ENCODE results near the gene PADI2. TPM values are rescaled to one million over a fixed set of nuclear protein-coding genes. Genes with fewer than 3 reads are reported as not detected.
A peak's percentile ranks its signal among the peaks of the same experiment; 100 is the strongest.

The PADI2 gene
- total and polyA plus RNA-seq, 9 of the 15 experiments (the other 6 are each of a cell fraction or from before 2014, with no cell fraction given), result 0.01 to 0.11 (median 0.01) TPM; not detected in 5

DNA sequence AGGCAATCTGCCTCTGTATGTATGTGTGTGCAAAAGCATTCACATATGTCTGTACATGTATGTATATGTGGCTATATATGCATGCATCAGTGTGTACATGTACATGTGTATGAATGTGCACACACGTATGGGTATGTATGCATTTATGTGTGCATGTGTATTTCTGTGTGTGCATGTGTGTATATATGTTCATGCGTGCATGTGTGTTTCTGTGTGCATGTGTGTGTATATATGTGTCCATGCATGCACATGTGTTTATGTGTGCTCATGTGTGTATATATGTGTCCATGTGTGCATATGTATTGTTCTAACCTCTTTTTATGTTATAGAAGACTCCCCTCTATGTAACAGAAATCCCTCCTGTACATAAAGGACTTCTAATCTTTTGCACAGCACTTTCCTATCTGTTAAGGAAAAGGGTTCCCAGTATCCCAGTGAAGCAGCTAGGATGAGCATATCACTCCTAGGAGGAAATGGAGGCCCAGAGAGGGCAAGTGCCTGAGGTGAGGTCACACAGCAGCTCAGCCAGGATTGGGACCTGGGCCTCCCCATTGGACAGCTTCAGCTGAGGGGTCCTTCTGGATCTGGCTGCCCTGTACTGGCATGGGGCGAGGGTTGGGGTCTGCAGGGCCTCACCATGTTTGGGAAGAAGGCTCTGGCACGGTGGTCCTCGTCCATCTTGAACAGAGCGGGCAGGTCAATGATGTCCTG lies 49.6 kb downstream of the PADI2 start:
- Histone ChIP-seq H2AFZ (ENCODE audit: low read depth, low read length) (no peak overlapping the region), H3K9ac (ENCODE audit: insufficient read depth in 1 of 2, low read depth in 2 of 2, low read length in 2 of 2) (no peak overlapping the region), H3K27ac (ENCODE audit: extremely low read depth, low read depth, low read length) (no peak overlapping the region), H4K20me1 (replicated peaks; ENCODE audit: control insufficient read depth, insufficient read depth, low read length) (no peaks in the 10 kb centered on the region; the same call in 1 of the 2 replicates), H3K9me3 (replicated peaks; ENCODE audit: control insufficient read depth, insufficient read depth, low read depth, low read length) (no peaks in the 10 kb centered on the region; the same call in 1 of the 2 replicates), H3K27me3 (ENCODE audit: control insufficient read depth in 2 of 2, insufficient read depth in 2 of 2, low read length in 2 of 2) (peaks cover 43 to 67% of the 10 kb centered on the region in 2 experiments), H3K4me2 (ENCODE audit: insufficient read depth, low read length) (no peak overlapping the region), H3K9me1 (ENCODE audit: control insufficient read depth, insufficient read depth, low read length) (no peaks in the 10 kb centered on the region), H3K4me1 (replicated peaks in 1 of 2; ENCODE audit: control insufficient read depth in 2 of 2, insufficient read depth in 2 of 2, low read length in 2 of 2) (0 out of 5 replicates have a peak, but pooled peaks cover 0 to 2% of the 10 kb centered on the region in 2 experiments), H3K36me3 (ENCODE audit: control insufficient read depth, insufficient read depth, low read length) (no peaks in the 10 kb centered on the region), H3K79me2 (ENCODE audit: control insufficient read depth, insufficient read depth, low read length) (no peaks in the 10 kb centered on the region), H3K4me3 (no peak overlapping the region)
- no TSS peak for BruUV-seq (replicated peaks)
- WGBS (ENCODE audit: insufficient coverage, low coverage, missing lambda C conversion rate), result 0% methylated on average over 6 of the region's 6 CpGs
- DNase-seq (ENCODE audit: extremely low read depth in 1 of 4, low spot score in 3 of 4) (no peak), ATAC-seq (no peak), FAIRE-seq (no peak)
- in situ Hi-C loops (cut with MboI) (no loop called here), intact Hi-C loops (cut with micrococcal nuclease) (no loop called here)
- POLR2A ChIA-PET, result interaction anchor here (0.5 to 0.9 kb wide), 3 partner anchors 22 to 49 kb away, joined by 3 to 6 read pairs (median 4); no protein-coding TSS in a partner anchor
- TF ChIP-seq SNIP1 (IDR thresholded peaks at IDR 0.05; ENCODE audit: low read depth), result no peak
- 0 out of 4 replicates have a peak, but pooled peaks of 1 of the 2 experiments have one; percentile 15 for TF ChIP-seq RCOR1 (IDR thresholded peaks at IDR 0.05; ENCODE audit: borderline replicate concordance in 1 of 2, low read depth in 2 of 2, low read length in 2 of 2)
- TF ChIP-seq BCOR (IDR thresholded peaks at IDR 0.05), result peak; percentile 55; the same call in 1 of the 2 replicates
- TF ChIP-seq RBM25 (IDR thresholded peaks at IDR 0.05; ENCODE audit: low read depth, low read length, severe bottlenecking), result peak; percentile 32
- peak; percentile 71 for TF ChIP-seq ZFP36 (IDR thresholded peaks at IDR 0.05; ENCODE audit: low read depth, low read length, partially characterized antibody)
- TF ChIP-seq, protein P1, sequence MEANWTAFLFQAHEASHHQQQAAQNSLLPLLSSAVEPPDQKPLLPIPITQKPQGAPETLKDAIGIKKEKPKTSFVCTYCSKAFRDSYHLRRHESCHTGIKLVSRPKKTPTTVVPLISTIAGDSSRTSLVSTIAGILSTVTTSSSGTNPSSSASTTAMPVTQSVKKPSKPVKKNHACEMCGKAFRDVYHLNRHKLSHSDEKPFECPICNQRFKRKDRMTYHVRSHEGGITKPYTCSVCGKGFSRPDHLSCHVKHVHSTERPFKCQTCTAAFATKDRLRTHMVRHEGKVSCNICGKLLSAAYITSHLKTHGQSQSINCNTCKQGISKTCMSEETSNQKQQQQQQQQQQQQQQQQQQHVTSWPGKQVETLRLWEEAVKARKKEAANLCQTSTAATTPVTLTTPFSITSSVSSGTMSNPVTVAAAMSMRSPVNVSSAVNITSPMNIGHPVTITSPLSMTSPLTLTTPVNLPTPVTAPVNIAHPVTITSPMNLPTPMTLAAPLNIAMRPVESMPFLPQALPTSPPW (CRISPR knock-in tag; IDR thresholded peaks at IDR 0.05), result no peak
- no peak for TF ChIP-seq ZNF77 (CRISPR knock-in tag; IDR thresholded peaks at IDR 0.05)
- TF ChIP-seq KDM1A (IDR thresholded peaks at IDR 0.05), result peak in 1 of 2 experiments; percentile 32; a peak in 1 of 4 replicates
- CTCF ChIA-PET (ENCODE audit: low intra/inter-chr PET ratio), result no interaction called here
